Activated CD8-positive, alpha-beta memory T cell treated with anti-CD3 and anti-CD28 coated beads, Interleukin-2, amount 50 U/mL, for 24 hours (primary cell): ENCODE data around the gene IGSF6.
A peak's percentile ranks its signal among the peaks of the same experiment; 100 is the strongest.
"Not testable (repeated sequence)": the region's sequence is repeated elsewhere in the genome, so short reads cannot be mapped to it uniquely, and the experiment has no call there.

ENCODE experiments used
- DNase-seq: peaks from one replicate; pipeline ENCODE4 v3.0.0-alpha.2; 2020; ENCODE audit errors: extremely low read depth

The IGSF6 gene

DNA sequence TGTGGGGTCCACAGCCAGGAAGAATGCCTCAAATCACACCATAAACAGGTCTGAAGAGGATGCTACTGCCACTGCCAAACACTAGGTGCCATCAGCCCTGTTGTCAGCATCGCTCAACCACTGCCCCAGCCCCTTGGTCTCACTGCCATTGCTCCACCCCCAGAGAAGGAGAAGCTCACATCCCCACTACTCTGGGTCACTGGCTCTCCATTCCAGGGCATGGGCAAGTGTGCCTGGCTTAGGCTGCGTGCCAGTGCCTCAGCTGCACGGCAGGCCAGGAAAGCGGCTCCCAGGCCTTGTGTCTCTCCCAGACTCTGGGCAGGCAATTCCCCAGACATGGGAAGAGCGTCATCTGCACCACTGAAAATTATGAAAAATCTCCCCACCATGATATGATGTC, 1.2 kb upstream of the IGSF6 start:
- DNase-seq = no peak

GRCh38 chr16:21651515-21651914, 893 bp downstream of the IGSF6 start:
- no peak for DNase-seq

DNA sequence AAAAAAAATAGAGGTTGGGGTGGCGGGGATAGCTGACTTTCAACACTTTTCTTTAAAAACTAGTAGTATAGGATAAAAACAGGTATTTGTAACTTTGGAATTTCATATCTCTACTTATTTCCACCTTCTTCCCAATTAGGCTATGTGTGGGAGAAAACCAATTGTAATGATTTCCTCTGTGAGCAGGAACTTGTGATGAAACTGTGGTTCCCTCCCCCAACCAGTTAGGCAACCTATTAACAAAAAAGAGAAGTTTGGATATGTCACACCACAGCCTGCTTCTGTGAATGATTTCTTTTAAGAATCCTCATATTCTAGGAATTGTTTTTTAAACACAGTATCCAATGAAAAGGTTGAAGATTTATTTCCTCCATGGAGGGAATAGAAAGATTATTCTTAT, 1.9 kb downstream of the IGSF6 start:
- DNase-seq = no peak

DNA sequence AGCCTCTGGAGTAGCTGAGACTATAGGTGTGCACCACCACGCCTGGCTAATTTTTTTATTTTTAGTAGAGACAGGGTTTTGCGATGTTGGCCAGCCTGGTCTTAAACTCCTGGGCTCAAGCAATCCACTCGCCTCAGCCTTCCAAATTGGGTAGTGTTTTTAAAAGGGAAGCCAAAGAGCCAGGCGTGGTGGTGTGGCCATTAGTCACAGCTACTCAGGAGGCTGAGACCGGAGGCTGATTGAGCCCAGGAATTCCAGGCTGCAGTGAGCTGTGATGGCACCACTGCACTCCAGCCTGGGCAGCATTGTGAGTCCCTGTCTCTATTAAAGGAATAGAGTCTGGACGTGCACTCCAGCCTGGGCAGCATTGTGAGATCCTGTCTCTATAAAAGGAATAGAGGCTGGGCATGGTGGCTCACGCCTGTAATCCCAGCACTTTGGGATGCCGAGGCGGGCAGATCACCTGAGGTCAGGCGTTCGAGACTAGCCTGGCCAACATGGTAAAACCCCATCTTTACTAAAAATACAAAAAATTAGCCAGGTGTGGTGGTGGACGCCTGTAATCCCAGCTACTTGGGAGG, 2.5 kb downstream of the IGSF6 start:
- DNase-seq = not testable (repeated sequence)

GRCh38 chr16:21647562-21648164, 4.7 kb downstream of the IGSF6 start:
- no peak for DNase-seq

DNA sequence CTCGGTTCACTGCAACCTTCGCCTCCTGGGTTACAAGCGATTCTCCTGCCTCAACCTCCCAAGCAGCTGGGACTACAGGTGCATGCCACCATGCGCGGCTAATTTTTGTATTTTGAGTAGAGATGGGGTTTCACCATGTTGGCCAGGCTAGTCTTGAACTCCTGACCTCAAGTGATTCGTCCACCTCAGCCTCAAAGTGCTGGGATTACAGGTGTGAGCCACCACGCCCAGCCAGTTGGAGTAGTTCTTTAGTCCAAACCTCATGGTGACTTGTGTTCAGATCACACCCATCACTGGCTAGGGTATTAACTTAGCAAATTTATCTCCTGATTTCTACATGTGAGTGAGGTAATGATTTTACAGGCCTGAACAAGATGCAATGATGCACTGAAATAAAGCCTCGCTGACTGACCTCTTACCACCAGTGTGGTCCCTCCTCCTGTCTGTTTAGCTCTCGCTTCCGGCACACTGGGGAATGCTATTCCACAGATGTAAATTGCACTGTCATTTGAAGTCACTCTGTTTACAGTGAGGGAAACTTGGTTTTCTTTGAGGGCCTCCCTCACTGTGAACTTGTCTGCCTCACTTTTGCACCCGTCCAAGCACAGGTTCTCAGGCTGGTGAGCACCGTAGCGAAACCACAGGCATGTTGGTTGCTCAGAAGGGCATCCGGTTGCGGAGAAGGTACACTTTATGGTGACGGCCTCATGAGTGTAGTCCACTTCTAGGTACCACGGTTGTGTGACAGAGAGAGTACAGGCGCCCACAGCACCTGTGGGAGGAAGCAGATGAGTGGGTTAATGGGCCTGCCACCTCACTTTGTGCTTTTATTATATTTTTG, 5.5 kb downstream of the IGSF6 start:
- DNase-seq = peak; percentile 50

DNA sequence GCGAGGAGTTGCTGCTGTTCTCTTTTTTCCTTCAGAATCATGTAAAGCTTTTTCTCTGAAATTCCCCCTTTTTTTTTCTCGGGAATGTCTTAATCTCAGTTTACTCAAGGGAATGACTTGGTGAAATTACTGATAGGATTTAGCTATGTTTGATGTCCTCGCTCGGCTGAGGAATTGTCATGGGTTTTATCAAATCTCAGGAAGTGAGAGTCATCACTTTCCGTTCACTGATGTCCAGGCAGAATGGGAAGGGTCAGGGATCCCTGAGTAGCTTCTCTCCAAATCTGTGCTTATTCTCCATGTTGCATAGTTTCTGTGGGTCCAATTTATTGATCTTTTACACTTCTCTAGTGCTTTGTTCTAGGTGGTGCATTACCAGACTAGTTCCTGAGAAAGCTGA, 6.3 kb downstream of the IGSF6 start:
- DNase-seq = no peak

GRCh38 chr16:21645261-21645721, 7.1 kb downstream of the IGSF6 start:
- no peak for DNase-seq

DNA sequence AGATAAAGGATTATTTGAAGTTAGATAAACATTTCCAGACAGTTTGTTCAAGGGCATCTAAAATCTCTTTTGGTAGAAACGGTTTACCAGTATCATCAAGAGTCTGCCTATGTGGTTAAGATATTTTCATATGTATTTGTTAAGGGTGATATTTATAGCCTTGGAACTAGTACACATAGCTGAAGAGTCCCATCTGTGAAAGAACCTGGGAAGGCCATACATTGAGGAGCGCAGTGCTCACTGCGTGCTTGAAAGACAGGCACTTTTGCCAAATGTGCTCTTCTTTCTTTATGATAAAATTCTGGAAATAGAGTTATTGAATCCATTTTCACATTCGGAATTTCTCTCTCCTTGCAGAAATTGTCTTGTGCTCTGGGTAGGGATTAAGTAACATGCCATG, 7.7 kb downstream of the IGSF6 start:
- DNase-seq = no peak

DNA sequence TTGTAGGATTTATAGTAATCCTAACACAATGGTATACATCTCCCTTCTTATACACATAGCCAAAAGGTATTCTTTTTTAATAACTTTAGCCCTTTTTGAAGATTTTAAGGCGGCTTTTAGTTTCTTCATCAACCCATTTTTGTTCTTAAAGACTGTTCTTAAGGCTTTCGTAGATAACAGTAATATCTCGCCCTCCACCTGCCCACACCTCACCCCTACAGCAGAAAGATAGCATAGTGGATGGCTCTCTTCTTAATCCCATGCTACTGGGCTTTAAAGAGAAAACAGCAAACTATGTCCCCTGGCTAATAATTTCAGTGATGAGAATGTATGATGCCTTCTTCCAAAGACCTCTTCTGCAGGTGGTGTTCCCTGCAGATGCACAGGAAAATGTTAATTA, 8.6 kb downstream of the IGSF6 start:
- DNase-seq = no peak

- DNase-seq = no peak
Observed at GRCh38 chr16:21642861-21643260, 9.5 kb downstream of the IGSF6 start.

DNA sequence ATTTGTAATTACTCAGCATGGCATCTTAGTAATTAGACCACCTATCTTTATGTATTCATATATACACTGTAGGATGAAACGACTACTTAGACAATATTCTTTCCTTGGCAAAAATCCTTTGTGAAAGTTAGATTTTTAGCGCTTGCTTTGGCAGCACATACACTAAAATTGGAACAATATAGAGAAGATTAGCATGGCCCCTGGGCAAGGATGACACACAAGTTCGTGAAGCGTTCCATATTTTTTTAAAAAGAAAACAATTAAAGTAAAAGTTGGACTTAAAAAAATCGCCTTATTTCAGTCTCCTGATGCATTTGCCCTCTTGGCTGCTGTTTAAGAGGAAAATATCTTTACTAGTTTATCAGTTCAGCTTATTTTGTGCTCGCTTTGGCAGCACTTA, 10.5 kb downstream of the IGSF6 start:
- DNase-seq = no peak

GRCh38 chr16:21639493-21639892, 12.9 kb downstream of the IGSF6 start:
- DNase-seq = no peak

GRCh38 chr16:21638573-21638975, 13.8 kb downstream of the IGSF6 start:
- no peak for DNase-seq

DNA sequence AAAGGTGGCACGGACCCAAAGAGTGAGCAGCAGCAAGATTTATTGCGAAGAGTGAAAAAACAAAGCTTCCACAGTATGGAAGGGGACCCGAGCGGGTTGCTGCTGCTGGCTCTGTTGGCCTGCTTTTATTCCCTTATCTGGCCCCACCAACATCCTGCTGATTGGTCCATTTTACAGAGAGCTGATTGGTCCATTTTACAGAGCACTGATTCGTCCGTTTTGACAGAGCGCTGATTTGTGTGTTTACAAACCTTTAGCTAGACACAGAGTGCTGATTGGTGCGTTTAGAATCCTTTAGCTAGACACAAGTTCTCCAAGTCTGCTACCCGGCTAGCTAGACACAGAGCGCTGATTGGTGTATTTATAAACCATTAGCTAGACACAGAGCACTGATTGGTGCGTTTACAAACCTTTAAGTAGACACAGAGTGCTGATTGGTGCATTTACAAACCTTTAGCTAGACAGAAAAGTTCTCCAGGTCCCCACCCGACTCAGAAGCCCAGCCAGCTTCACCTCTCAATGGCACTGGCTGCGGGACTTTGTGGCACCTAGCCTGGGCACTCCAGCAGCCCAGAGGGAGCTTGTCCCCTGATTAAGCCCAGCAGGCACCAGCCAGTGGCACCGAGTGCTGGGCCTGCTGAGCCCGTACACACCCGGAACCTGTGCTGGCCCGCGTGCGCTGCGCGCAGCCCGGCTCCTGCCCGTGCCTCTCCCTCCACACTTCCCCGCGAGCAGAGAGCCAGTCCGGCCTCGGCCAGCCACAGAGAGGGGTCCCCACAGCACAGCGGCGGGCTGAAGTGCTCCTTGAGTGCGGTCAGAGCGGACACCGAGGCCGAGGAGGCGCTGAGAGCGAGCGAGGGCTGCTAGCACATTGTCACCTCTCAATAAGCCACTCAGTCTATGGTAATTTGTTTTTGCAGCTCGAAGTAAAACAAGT, 15.1 kb downstream of the IGSF6 start:
- DNase-seq = no peak

DNA sequence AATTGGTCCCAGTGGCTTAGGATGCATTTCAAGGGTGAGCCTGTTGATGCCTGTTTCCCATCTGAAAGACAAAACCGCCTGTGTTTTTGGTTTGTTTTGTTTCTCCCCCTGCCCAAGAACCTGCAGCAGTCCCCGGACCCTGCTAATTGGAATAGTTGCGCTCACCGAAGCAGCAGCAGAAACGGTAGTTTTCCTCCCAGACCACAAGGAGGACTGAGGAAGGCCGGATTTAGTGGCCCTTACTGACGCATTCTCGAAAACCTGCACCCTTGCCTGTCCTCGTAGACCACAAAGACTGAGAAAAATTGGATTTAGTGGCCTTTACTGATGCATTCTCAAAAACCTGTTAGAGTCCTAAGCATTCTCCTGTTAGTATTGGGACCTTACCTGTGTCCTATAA, 16.7 kb downstream of the IGSF6 start:
- DNase-seq = not testable (repeated sequence)

- no peak for DNase-seq
Observed at GRCh38 chr16:21634216-21634615, 18.2 kb downstream of the IGSF6 start.

DNA sequence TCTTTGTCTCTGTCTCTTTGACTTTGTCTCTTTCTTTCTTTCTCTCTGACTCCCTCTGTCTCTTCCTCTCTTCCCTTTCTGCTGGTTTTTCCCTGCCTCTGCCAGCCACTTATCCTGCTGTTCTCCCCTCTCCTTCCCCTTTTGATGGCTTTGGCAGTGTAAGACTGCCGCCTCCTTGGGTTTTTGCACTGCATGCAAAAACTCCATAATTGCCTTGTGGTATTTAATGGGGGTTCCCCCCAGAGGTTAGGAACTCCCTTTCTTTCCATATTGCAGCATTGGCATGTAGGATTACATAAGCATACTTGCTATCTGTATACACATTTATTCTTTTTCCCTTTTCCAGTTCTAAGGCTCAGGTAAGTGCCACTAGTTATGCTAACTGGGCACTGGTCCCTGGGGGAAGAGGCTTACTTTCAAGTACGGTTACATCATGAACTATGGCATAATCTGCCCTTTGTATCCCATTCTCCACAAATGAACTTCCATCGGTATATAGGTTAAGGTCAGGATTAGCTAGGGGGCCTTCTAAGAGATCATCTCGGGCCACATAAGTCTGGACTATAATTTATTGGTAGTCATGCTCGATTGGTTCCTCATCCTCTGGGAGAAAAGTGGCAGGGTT, 20.3 kb downstream of the IGSF6 start:
- not testable (repeated sequence) for DNase-seq

- not testable (repeated sequence) for DNase-seq
Observed at GRCh38 chr16:21631376-21631775, 21.0 kb downstream of the IGSF6 start.

GRCh38 chr16:21630866-21631265, 21.5 kb downstream of the IGSF6 start:
- DNase-seq = not testable (repeated sequence)
